ENCODE results near the gene ADCY3.
A peak's percentile ranks its signal among the peaks of the same experiment; 100 is the strongest.

Gene ADCY3

GRCh38 chr2:24842081-24843050 lies 77.7 kb downstream of the ADCY3 start:
- no peak for DNase-seq

GRCh38 chr2:24840962-24841945 lies 78.8 kb downstream of the ADCY3 start:
- DNase-seq, result no peak

DNA sequence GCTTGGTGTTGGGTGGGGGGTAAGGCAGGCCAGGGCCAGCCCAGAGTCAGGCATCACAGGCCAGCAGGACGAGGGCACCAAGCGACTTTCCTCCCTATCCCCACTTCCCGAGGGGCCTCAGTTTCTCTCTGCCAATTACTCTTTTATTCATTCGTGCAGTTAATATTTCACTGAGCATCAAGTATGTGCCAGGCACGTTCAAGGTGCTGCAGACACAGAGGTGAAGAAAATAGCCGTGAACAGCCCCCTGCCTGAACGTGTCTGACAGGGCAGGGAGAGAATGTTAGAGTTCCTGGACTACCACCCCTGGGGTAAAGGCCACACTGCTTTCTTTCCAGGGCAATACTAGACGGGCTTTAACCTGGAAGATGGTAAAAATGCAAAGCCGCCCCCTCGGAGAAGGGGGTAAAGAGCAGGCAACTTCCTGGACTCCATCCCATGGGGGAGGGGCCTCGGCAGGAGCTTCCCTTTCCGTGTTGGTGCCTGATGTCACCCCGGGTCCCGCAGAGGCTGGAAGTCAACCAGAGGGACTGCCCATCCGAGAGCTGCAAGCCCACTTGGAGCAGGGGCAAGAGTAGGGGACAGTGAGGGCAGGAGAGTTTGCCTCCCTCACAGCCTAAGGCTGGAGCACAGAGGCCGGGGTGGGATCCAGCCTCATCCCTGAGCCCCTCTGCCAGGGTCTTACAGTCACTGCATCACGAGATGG lies 79.7 kb downstream of the ADCY3 start:
- DNase-seq, result no peak

DNA sequence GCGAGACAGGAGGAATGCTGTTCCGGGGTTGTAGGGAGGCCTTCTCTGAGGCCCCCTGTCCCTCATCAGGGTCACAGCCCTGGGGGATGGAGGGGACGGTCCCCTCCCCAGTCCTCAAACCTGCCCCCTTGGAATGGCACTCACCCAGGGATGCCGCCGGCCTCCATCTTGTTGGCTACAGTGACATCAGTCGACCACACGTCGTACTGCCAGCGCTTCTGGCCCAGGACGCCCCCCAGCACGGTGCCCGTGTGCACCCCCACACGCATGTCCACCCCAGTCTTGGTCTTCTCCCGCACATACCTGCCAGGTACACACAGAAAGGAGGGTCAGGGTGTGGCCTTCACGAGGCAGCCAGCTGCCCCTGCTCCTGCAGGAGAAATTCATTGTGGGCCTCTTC lies 80.3 kb downstream of the ADCY3 start:
- DNase-seq, result no peak

DNA sequence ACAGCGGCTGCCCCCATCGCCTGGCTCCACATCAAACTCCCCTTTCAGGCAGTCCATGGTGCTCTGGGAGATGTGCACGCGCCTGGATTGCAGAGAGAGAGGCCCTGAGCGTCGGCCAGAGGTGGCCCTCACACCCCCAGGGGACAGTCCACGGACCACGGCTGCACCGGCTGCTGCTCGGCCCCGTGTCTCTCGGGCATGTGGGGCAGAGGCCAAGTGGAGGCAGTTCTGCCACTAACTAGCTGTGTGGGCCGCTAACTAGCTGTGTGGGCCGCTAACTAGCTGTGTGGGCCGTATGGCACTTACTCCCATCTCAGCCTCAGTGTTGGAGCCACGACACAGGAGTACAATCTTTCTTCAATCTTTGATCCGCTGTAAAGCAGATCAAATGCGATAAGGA lies 81.5 kb downstream of the ADCY3 start:
- DNase-seq, result no peak

GRCh38 chr2:24837996-24838513 lies 82.0 kb downstream of the ADCY3 start:
- no peak for DNase-seq

GRCh38 chr2:24836706-24837105 lies 83.3 kb downstream of the ADCY3 start:
- DNase-seq, result no peak

GRCh38 chr2:24836206-24836605 lies 83.8 kb downstream of the ADCY3 start:
- no peak for DNase-seq

GRCh38 chr2:24835411-24835810 lies 84.6 kb downstream of the ADCY3 start:
- peak; percentile 10 for DNase-seq

GRCh38 chr2:24834733-24835395 lies 85.2 kb downstream of the ADCY3 start:
- DNase-seq, result no peak

DNA sequence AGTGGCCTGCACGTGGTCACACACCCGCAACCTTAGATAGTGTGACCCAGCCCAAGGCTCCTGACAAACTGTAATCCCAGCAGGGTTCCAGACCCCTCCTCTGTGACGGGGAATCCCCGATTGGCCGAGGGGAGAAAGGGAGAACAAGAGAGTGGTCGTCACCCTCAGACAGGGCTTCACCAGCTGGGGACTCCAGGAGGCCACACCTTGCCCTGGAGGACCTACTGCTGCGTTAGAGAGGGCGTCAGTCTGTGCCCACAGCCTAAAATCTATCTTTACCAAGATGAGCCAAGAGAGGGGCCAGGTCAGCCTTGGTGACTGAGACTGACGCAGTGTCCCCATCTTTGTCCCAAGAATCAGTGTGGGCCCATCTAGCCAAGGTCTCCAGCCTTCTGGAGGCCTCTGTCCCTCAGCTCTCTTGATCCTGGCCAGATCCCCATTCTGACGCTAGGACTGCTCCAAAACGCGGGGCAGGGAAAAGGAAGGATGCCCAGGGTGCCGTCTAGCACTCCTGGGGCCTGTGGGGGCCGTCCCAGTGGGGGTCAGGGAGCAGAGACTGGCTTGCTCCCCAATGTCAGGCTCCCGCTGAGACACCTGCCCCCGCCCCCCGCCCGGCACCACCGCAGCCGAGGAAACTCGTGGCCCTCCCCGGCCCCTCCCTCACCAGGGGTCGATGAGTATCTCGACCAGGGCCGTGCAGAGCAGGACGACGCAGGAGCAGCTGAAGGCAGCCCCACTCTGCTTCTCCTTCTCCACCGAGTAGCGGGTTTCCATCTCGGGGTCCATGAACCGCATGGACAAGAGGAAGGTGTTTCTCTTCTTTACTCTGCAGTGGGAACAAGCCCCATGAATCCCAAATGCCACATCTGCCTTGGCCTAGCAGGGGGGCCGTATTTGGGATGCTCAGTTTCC lies 86.0 kb downstream of the ADCY3 start:
- no peak for DNase-seq

- DNase-seq, result no peak
Measured at GRCh38 chr2:24832931-24833701, 86.9 kb downstream of the ADCY3 start.

DNA sequence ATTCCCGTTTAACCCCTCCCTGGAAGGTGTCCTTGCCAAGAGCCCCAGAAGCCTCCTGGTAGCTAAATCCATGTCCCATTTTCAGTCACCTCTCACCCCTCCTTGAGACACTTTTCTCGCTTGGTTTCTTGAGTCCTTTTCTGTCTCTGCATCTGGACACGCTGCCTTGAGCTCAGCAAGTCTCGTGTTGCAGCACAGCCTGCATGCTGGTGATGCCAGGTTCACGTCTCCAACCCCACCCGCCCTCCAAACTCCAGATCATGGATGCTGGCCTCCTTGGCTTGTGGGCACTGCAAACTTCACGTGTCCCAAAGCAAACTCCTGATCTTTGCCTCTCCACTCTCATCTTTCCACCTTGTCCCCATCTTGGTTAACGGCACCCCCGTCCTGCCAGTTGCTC lies 87.5 kb downstream of the ADCY3 start:
- DNase-seq, result no peak

GRCh38 chr2:24832073-24832461 lies 88.0 kb downstream of the ADCY3 start:
- DNase-seq, result no peak

DNA sequence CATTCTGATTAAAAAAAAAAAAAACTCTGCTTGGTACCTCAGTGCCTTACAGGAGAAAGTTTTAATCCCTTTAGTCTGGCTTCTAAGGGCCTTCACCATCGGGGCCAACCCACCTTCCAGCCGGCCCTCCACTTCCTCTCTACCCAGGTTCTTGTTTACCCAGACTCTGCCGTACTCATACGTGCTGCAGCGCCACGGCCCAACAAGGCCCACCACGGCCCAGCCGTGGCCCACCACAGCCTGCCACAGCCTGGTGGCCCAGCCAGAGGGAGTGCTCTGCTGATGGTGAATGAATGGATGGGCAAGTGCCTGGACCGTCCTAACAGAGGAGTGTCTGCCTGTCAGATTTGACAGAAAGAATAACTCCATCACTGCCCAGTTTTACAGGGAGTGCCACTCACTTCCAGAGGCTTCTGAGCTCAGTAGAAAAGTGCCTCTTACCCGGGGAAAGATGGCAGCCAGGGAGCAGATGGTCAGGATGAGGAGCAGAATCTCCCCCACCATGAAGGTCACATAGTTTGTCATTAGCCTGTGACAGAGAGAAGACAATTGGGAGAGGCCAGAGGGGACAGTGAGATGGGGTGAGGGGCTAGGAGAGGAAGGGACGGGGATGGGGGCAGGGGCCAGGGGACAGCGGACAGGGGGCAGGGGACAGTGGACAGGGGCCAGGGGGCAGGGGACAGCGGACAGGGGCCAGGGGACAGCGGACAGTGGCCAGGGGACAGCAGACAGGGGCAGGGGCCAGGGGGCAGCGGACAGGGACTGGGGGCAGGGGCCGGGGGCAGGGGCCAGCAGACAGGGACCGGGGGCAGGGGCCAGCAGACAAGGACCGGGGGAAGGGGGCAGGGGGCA lies 88.6 kb downstream of the ADCY3 start:
- DNase-seq, result no peak

GRCh38 chr2:24830786-24831185 lies 89.3 kb downstream of the ADCY3 start:
- no peak for DNase-seq

- no peak for DNase-seq
Measured at GRCh38 chr2:24830351-24830750, 89.7 kb downstream of the ADCY3 start.

GRCh38 chr2:24828238-24828996 lies 91.6 kb downstream of the ADCY3 start:
- DNase-seq, result no peak
